ENCODE data around the gene TSHZ2.

DNA sequence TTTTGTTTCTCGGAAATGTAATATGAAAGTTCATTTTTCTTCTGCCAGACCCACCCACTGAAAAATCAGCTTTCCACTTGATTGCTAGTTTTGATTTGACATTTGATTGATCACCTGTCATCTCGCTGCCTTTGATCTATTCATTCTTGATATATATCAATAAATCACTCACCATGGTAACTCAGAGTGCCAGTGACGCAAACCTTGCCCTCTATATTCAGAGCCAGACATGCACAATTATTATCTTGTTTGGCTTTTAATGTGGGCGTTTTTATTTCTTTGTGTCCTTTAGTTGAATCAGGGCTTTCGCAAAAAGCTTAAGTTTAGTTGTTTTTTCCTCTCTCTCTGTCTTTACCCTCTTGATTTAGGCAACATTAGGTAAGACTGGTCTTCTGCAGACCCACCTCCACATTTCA is 2.0 kb downstream of the TSHZ2 start:
- TF ChIP-seq ZNF274 (IDR thresholded peaks at IDR 0.05; ENCODE audit: low read depth, low read length) (no peak), YY1 (IDR thresholded peaks at IDR 0.05; ENCODE audit: insufficient read depth, insufficient read length) (no peak), SUZ12 (IDR thresholded peaks at IDR 0.05; ENCODE audit: extremely low read depth, insufficient read depth, insufficient read length) (no peak)

Data from NT2/D1 (cell line).